ENCODE measurements around the gene CHAC1. TPM values are rescaled to one million over a fixed set of nuclear protein-coding genes. Genes with fewer than 3 reads are reported as not detected.

Gene CHAC1
- total RNA-seq, 3 donors from 2014 or later (not counting 1 experiment from before 2014, with no cell fraction given), result 1.1 to 1.7 TPM; not detected in 1

- no peak overlapping the region for H3K4me3 Mint-ChIP-seq
- no peak overlapping the region for H3K27ac ChIP-seq (ENCODE audit: low read length)
- H3K9me3 ChIP-seq (ENCODE audit: control insufficient read depth, insufficient read depth, low read length), result no peaks in the 10 kb centered on the region
- intact Hi-C loops (cut with micrococcal nuclease), result no loop called here
- no peak overlapping the region for H3K4me3 ChIP-seq (ENCODE audit: low read length)
- ATAC-seq, result no peak
- no peak overlapping the region for H3K27ac Mint-ChIP-seq
- H3K9me3 Mint-ChIP-seq, result no peaks in the 10 kb centered on the region
- no peaks in the 10 kb centered on the region for H3K4me1 ChIP-seq (ENCODE audit: control insufficient read depth, insufficient read depth, low read length)
- no peak for DNase-seq
- H3K36me3 Mint-ChIP-seq, result peaks cover 19% of the 10 kb centered on the region
- WGBS (ENCODE audit: insufficient coverage), result 95% methylated on average over 13 of the region's 13 CpGs
- H3K4me1 Mint-ChIP-seq, result no peaks in the 10 kb centered on the region
- no peaks in the 10 kb centered on the region for H3K27me3 ChIP-seq (ENCODE audit: control insufficient read depth, insufficient read depth, low read length)
- no peak for TF ChIP-seq CTCF (IDR thresholded peaks at IDR 0.05)
- H3K27me3 Mint-ChIP-seq (ENCODE audit: low read depth in 2 of 2), result no peaks in the 10 kb centered on the region
- peaks cover 92% of the 10 kb centered on the region for H3K36me3 ChIP-seq (ENCODE audit: control insufficient read depth, insufficient read depth, low read length)
Observed at GRCh38 chr15:40982855-40983254, 29.6 kb downstream of the CHAC1 start.

GRCh38 chr15:40984406-40984805, 31.1 kb downstream of the CHAC1 start:
- DNase-seq (no peak), ATAC-seq (no peak)
- peaks cover 80% of the 10 kb centered on the region for H3K36me3 ChIP-seq (ENCODE audit: control insufficient read depth, insufficient read depth, low read length)
- no peak for TF ChIP-seq CTCF (IDR thresholded peaks at IDR 0.05)
- H3K4me3 ChIP-seq (ENCODE audit: low read length), result no peak overlapping the region
- Mint-ChIP-seq H3K27me3 (ENCODE audit: low read depth in 2 of 2) (no peaks in the 10 kb centered on the region), H3K4me1 (no peaks in the 10 kb centered on the region), H3K9me3 (no peaks in the 10 kb centered on the region), H3K27ac (no peak overlapping the region), H3K4me3 (no peak overlapping the region), H3K36me3 (peaks cover 21% of the 10 kb centered on the region)
- 100% methylated on average over 4 of the region's 5 CpGs for WGBS (ENCODE audit: insufficient coverage)
- intact Hi-C loops (cut with micrococcal nuclease), result no loop called here
- H3K9me3 ChIP-seq (ENCODE audit: control insufficient read depth, insufficient read depth, low read length), result no peaks in the 10 kb centered on the region
- no peaks in the 10 kb centered on the region for H3K4me1 ChIP-seq (ENCODE audit: control insufficient read depth, insufficient read depth, low read length)
- H3K27me3 ChIP-seq (ENCODE audit: control insufficient read depth, insufficient read depth, low read length), result no peaks in the 10 kb centered on the region
- H3K27ac ChIP-seq (ENCODE audit: low read length), result no peak overlapping the region

GRCh38 chr15:40984964-40985363, 31.7 kb downstream of the CHAC1 start:
- Histone ChIP-seq H3K27ac (ENCODE audit: low read length) (no peak overlapping the region), H3K4me1 (ENCODE audit: control insufficient read depth, insufficient read depth, low read length) (no peaks in the 10 kb centered on the region), H3K4me3 (ENCODE audit: low read length) (no peak overlapping the region), H3K36me3 (ENCODE audit: control insufficient read depth, insufficient read depth, low read length) (peaks cover 76% of the 10 kb centered on the region), H3K9me3 (ENCODE audit: control insufficient read depth, insufficient read depth, low read length) (no peaks in the 10 kb centered on the region), H3K27me3 (ENCODE audit: control insufficient read depth, insufficient read depth, low read length) (no peaks in the 10 kb centered on the region)
- H3K27me3 Mint-ChIP-seq (ENCODE audit: low read depth in 2 of 2), result no peaks in the 10 kb centered on the region
- TF ChIP-seq CTCF (IDR thresholded peaks at IDR 0.05), result no peak
- H3K4me1 Mint-ChIP-seq, result no peaks in the 10 kb centered on the region
- 95% methylated on average over 4 of the region's 4 CpGs for WGBS (ENCODE audit: insufficient coverage)
- DNase-seq (no peak), ATAC-seq (no peak)
- H3K27ac Mint-ChIP-seq, result no peak overlapping the region
- intact Hi-C loops (cut with micrococcal nuclease), result no loop called here
- no peaks in the 10 kb centered on the region for H3K9me3 Mint-ChIP-seq
- H3K4me3 Mint-ChIP-seq, result no peak overlapping the region
- peaks cover 21% of the 10 kb centered on the region for H3K36me3 Mint-ChIP-seq

- peaks cover 18% of the 10 kb centered on the region for H3K36me3 Mint-ChIP-seq
- DNase-seq (no peak), ATAC-seq (no peak)
- no peak overlapping the region for H3K27ac Mint-ChIP-seq
- H3K36me3 ChIP-seq (ENCODE audit: control insufficient read depth, insufficient read depth, low read length), result peaks cover 71% of the 10 kb centered on the region
- no peak for TF ChIP-seq CTCF (IDR thresholded peaks at IDR 0.05)
- no peaks in the 10 kb centered on the region for H3K4me1 ChIP-seq (ENCODE audit: control insufficient read depth, insufficient read depth, low read length)
- WGBS (ENCODE audit: insufficient coverage), result 97% methylated on average over 6 of the region's 6 CpGs
- no peak overlapping the region for H3K27ac ChIP-seq (ENCODE audit: low read length)
- no peak overlapping the region for H3K4me3 Mint-ChIP-seq
- no peaks in the 10 kb centered on the region for H3K4me1 Mint-ChIP-seq
- no peaks in the 10 kb centered on the region for H3K27me3 Mint-ChIP-seq (ENCODE audit: low read depth in 2 of 2)
- H3K27me3 ChIP-seq (ENCODE audit: control insufficient read depth, insufficient read depth, low read length), result no peaks in the 10 kb centered on the region
- no peaks in the 10 kb centered on the region for H3K9me3 ChIP-seq (ENCODE audit: control insufficient read depth, insufficient read depth, low read length)
- no peak overlapping the region for H3K4me3 ChIP-seq (ENCODE audit: low read length)
- intact Hi-C loops (cut with micrococcal nuclease), result no loop called here
- no peaks in the 10 kb centered on the region for H3K9me3 Mint-ChIP-seq
Observed at GRCh38 chr15:40985541-40986330, 32.5 kb downstream of the CHAC1 start.
